Measurements from ENCODE around the gene DRAP1. TPM values are rescaled to one million over a fixed set of nuclear protein-coding genes. Genes with fewer than 3 reads are reported as not detected.

Gene DRAP1
- total and polyA plus RNA-seq, 8 donors = 61.0 to 112 (median 86.3) TPM

- H3K27me3 ChIP-seq = peaks cover 0 to 9% of the 10 kb centered on the region in 2 donors
- no peaks in the 10 kb centered on the region for H3K36me3 ChIP-seq
- no peaks in the 10 kb centered on the region for H3K9me3 ChIP-seq
- no peak overlapping the region for H3K4me3 ChIP-seq
- TF ChIP-seq, protein P1, sequence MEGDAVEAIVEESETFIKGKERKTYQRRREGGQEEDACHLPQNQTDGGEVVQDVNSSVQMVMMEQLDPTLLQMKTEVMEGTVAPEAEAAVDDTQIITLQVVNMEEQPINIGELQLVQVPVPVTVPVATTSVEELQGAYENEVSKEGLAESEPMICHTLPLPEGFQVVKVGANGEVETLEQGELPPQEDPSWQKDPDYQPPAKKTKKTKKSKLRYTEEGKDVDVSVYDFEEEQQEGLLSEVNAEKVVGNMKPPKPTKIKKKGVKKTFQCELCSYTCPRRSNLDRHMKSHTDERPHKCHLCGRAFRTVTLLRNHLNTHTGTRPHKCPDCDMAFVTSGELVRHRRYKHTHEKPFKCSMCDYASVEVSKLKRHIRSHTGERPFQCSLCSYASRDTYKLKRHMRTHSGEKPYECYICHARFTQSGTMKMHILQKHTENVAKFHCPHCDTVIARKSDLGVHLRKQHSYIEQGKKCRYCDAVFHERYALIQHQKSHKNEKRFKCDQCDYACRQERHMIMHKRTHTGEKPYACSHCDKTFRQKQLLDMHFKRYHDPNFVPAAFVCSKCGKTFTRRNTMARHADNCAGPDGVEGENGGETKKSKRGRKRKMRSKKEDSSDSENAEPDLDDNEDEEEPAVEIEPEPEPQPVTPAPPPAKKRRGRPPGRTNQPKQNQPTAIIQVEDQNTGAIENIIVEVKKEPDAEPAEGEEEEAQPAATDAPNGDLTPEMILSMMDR (IDR thresholded peaks at IDR 0.05) = no peak
- H3K4me1 ChIP-seq = peaks cover 4 to 6% of the 10 kb centered on the region in 2 donors
- no peak overlapping the region for H3K27ac ChIP-seq
- DNase-seq (no peak), ATAC-seq (no peak)
- intact Hi-C loops (cut with DNase I) = no loop called here
Measured at GRCh38 chr11:65906602-65907001, 12.6 kb upstream of the DRAP1 start.

DNA sequence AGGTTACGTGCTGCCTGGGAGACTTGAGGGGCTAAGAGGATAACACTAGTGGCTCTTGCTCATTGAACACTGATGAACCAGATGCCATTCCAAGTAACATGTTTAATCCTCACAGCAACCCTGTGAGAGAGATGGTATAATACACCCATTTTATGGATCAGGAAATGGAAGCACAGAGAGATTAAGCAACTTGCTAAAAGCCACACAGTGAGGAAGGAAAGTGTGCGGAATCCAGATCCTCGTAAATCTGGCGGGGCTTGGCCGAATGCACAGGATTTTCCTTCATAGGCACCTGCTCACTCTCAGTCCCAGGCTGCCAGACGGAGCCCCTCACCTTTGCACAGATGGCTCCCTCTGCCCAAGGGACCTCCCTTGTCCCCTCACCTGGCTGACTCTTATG lies 11.3 kb upstream of the DRAP1 start:
- intact Hi-C loops (cut with DNase I) = no loop called here
- no peak for ATAC-seq
- TF ChIP-seq, protein P1 (IDR thresholded peaks at IDR 0.05) = no peak

DNA sequence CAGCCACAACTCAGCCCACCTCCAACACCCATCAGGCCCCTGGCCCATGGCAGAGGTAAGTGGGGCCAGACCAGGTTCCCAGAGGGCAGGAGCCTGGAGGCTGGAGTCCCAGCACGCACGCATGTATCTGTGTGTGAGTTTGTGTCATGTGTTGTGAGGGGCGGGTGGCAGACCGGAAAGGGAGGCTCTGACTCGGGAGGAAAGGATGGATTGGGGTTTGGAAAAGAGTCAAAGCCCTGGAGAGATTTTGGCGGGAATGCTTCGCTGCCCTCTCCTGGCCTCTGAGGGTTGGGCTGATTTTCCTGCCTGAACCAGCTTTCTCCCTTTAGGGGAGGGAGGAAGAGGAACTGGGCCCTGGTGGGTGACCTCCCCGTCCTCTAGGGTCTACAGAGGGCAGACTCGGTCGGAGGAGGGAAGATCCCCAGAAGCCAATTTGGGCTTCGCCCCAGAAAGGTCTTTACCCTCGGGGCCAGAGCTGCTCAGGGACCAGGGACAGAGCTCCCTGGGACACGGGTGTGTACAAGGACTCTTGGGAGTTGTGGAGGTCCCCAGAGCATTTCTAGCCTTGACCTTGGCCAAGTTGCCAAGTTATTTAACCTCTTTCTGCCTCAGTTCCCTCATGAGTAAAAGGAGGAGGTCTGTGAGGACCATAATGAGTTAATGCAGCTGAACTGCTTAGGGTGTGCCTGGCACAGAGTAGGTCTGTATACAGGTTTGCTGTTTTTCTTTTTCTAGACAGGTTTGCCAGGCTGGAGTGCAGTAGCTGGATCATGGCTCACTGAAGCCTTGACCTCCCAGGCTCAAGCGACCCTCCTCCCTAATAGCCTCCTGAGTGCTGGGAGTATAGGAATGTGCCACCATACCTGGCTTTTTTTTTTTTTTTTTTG lies 7.3 kb upstream of the DRAP1 start:
- Histone ChIP-seq H3K36me3 (no peaks in the 10 kb centered on the region), H3K27ac (peak overlapping the region in 1 of 2 donors; percentile 13), H3K9me3 (no peaks in the 10 kb centered on the region), H3K4me1 (peaks cover 30 to 47% of the 10 kb centered on the region in 2 donors), H3K27me3 (peaks cover 0 to 9% of the 10 kb centered on the region in 2 donors), H3K4me3 (no peak overlapping the region)
- peak in 2 of 4 donors; percentile 64 to 86 for DNase-seq
- ATAC-seq = peak; percentile 14
- TF ChIP-seq, protein P1 (IDR thresholded peaks at IDR 0.05) = peak in 1 of 2 donors; percentile 25
- intact Hi-C loops (cut with DNase I) = no loop called here

More for the DNA sequence above, 11.3 kb upstream of the DRAP1 start:
- Histone ChIP-seq H3K9me3 (no peaks in the 10 kb centered on the region), H3K4me1 (peaks cover 8 to 17% of the 10 kb centered on the region in 2 donors), H3K4me3 (no peak overlapping the region), H3K36me3 (no peaks in the 10 kb centered on the region), H3K27me3 (peaks cover 0 to 9% of the 10 kb centered on the region in 2 donors), H3K27ac (no peak overlapping the region)
- no peak for DNase-seq

- DNase-seq (no peak), ATAC-seq (peak; percentile 11)
- H3K4me3 ChIP-seq = no peak overlapping the region
- peaks cover 0 to 9% of the 10 kb centered on the region in 2 donors for H3K27me3 ChIP-seq
- intact Hi-C loops (cut with DNase I) = no loop called here
- no peaks in the 10 kb centered on the region for H3K9me3 ChIP-seq
- TF ChIP-seq, protein P1 (IDR thresholded peaks at IDR 0.05) = no peak
- no peak overlapping the region for H3K27ac ChIP-seq
- peaks cover 40 to 56% of the 10 kb centered on the region in 2 donors for H3K4me1 ChIP-seq
- H3K36me3 ChIP-seq = peaks cover 0 to 6% of the 10 kb centered on the region in 2 donors
Measured at GRCh38 chr11:65912845-65913244, 6.4 kb upstream of the DRAP1 start.

DNA sequence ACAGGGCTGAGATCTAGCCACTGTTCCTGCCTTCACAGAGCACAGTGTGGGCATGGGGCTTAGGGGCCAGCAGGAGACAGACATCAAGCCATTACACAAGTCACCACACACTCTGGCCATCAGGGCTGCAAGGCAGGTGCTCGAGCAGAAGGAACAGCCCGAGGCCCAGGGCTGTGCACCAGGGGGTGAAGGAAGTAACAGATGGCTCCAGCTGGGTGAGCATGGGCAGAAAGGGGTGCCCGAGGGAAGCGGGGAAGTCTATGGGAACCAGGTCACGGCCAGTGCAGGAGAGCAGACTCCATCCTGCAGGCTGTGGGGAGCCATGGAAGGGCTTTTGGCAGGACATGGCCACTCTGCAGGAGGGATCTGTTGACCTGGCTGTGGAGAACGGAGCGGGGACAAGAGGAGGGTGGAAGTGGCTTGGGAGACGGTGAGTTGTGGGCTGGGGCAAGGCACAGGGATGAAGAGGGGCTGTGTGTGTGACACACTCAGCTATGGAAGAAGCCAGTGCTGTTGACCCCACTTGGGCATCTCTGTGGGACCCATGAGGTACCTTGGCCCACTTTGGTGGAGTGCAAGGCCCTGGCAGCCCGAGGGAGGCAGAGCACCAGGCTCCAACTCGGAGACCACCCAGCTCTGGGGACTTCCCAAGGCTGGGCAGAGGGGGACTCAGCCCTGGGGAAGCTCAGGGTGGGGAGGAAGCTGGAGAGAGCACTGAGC lies 4.0 kb upstream of the DRAP1 start:
- intact Hi-C loops (cut with DNase I) = no loop called here
- Histone ChIP-seq H3K9me3 (no peaks in the 10 kb centered on the region), H3K4me3 (no peak overlapping the region), H3K36me3 (peaks cover 0 to 6% of the 10 kb centered on the region in 2 donors), H3K27ac (peak overlapping the region; percentile 81 to 94), H3K4me1 (peaks cover 45 to 66% of the 10 kb centered on the region in 2 donors), H3K27me3 (no peaks in the 10 kb centered on the region)
- ATAC-seq (no peak), DNase-seq (no peak)
- TF ChIP-seq, protein P1 (IDR thresholded peaks at IDR 0.05) = no peak
